ENCODE measurements around the gene NKD2.

The NKD2 gene

GRCh38 chr5:1001406-1002270 is 7.0 kb upstream of the NKD2 start:
- no peak for DNase-seq

DNA sequence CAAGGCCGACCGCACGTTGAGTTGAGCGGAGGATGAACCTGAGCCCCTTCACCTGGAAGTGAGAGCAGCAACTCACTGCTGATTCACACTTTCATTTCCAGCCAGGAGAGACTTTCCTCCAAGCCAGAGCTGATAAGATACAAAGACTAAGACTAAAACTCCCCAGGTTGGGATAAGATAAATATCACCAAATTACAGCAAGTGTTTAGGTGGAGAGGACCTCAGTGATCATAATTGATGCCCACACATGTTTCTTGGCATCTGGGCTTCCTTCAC is 6.4 kb upstream of the NKD2 start:
- no peak for DNase-seq

- DNase-seq: no peak
Measured at GRCh38 chr5:1002836-1003235, 5.8 kb upstream of the NKD2 start.

GRCh38 chr5:1003296-1003937 is 5.2 kb upstream of the NKD2 start:
- peak; percentile 34 for DNase-seq

- DNase-seq: peak; percentile 62
Measured at GRCh38 chr5:1004461-1005248, 3.9 kb upstream of the NKD2 start.

GRCh38 chr5:1005249-1005851 is 3.3 kb upstream of the NKD2 start:
- DNase-seq: no peak

DNA sequence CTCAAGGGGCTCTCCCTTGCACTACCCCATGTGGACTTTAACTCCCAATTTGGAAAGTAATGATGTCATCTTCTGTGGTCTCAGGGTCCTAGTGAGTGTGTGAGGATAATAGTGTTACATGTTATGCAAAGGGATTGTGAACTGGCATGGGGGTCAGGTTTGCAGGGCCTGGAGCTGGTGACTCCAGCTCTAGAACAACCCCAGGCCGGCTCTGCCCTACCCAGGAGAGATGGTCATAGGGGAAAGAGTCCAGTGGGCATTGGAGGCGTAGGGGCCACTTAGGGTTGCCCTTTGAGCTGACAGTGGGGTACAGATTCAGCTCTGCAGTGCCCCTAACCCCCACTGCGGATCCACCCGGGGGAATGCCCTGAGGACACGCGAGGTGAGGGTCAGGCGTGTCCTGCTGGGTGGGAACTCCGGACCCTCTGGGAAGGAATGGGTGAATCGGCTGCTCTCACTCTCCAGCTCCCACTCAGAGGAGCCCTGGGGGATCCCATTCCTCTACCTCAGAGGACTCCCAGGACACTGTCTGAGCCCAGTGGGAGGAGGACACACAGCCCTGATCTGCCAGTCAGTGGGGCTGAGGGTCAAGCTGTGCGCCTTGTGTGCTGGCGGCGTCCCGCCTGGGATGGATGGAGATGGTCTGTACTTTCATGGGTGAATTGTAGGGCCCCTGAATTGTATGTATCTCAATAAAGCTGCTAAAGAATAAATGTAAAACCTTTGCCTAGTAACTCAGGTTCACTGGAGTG is 2.5 kb upstream of the NKD2 start:
- DNase-seq: no peak

DNA sequence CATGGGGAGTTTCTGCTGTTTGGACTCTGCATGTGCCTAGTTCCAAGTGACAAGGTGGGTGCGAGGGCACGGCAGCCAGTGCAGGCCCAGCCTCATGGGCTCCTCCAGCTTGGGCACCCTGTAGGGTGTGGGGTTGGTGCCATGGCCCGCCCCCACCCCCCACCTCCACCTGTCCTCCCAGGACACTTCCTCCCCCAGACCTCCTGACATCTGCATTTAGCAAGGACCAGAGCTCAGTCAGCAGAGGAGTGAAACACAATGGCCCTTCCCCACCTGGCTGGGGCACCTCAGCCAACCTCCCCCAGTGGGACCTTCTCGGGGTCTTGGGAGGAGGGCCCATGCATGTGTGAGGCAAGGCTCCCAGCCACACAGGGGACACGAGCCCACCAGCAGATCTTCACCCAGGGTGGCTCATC is 1.9 kb upstream of the NKD2 start:
- DNase-seq: no peak

GRCh38 chr5:1007221-1007680 is 1.4 kb upstream of the NKD2 start:
- DNase-seq: no peak

DNA sequence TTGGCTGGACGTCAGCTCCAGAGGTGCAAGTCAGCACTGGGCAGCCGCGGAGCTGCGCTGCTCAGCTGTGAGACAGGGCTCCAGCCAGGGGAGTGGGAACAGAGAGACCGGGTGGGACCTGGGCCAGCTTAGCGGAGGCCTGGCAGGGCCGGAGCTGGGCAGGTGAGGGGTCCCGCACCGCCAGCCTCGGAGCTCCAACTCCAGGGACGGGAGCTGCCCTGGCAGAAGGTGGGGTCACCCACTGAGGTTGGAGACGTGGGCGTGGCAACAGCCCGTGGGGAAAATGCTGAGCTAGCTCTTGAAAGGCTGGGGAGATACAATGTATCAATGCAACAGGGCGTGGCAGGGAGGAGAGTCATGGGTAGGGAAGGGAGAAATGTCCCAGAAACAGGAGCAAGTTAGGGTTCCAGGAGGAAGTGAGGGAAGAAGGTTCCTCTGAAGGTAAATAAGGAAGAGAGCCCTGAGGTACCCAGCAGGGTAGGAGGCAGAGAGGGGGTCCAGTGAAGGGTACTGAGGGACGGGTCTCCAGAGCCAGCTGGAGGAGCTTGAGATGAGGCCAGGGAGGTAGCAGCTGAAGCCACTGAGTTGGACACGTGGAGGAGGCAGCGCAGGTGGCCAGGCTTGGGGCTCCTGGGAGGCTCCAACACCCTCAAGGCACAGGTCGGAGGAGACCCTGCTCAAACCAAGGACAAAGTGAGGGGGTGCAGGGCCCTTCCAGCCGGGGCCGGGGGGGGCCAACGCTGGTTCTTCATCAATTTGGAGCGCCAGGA is 736 bp upstream of the NKD2 start:
- no peak for DNase-seq

DNA sequence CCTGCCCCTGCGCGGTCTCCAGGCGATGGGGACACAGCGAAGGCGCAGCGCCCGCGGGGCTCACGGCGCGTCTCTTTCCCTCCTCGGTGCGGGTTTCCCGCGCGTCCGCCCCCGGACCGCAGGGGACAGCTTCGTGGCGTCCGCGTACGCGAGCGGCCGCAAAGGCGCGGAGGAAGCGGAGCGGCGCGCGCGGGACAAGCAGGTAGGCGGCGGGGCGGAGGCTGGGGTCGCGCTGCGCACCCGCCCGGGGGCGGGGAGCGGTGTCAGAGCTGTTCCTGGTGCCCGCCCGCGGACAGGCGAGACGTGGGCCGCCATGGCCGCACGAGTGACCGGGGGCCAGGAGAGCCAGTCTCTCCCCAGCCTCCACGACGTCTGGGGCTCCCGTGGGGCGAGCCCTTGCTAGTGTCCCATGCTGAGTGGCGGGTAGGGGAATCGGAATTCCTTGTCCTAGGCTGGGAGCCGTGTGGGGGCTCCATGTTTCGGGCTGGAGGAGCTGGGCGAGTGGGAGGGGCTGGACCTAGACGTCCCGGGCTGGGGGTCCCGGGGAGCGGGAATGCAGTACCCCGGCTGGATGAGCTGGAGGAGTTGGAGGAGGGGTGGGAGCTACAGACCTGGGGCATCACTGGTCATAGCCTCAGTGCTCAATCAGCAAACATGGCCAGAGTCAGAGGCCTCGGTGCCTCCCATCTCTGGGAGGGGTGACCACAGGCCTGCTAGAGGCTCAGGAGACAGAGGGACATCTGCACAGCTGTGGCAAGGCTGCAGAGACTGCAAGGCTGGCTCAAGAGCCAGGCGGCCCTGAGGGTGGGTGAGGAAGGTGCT is 968 bp downstream of the NKD2 start:
- DNase-seq: no peak

- DNase-seq: no peak
Measured at GRCh38 chr5:1010181-1010510, 1.5 kb downstream of the NKD2 start.

DNA sequence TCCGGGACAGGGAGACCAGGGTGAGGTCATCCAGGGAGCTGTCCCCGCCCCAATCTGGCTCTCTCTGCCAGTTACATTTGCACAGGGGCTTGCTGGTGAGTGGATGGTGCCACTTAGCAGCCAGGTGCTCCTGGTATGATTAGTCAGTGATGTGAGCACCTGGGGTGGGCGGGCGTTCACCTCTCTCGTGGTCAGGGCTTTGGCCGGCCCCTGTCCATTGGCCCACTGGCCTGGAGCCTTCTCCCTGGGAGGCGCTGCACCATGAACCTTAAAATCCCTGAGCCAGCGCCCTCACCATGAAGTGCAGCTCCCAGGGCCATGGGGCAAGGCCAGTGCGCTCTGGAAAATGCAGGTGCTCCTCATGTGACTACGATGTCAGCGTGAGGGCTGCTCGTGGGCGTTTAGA is 2.0 kb downstream of the NKD2 start:
- no peak for DNase-seq

DNA sequence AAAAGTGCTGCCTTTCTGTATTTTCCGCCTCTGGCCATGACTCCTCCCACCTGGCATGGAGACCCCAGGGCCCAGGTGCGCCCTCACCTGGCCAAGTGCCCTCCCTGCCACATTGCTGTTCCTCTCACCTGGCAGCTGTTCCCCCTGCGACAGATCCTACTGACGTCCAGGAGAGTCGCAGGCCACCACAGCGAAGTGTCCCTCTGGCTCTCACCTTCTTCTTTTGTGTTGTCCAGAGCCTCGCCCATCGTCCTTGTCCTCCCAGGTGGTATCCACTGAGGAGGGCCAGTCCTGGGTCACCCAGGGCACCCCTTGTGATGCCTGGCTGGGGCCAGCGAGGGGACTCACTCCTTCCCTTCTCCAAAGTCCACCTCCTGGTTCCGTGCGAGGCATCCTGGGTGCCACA is 2.6 kb downstream of the NKD2 start:
- peak; percentile 55 for DNase-seq

DNA sequence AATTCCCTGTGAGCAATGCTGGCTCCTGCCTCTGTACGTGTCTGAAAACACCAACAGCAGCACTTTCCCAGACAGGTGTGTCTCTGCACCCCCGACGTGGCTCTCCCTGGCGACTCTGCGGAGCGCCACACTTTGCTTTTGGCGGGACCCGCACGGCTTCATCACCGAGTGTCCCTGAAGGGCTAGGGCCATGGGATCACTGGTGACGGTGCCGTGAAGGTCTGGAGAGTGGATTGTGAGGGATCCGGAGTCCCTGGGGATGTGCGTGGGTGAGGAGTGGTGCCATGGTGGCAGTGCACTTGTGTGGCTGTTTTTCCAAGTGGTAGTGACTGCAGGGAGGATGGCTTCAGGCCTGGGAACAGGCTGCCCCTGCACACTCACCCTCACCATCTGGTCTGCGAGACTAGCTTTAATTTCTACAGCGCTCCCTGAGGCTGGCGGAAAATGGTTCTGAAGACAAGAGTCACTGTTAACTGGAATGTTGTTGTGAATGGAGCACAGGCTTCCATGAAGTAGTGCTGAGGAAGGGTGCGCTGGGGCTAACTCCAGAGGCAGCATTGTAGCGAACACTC is 3.2 kb downstream of the NKD2 start:
- no peak for DNase-seq

- DNase-seq: no peak
Measured at GRCh38 chr5:1012313-1012841, 3.8 kb downstream of the NKD2 start.

DNA sequence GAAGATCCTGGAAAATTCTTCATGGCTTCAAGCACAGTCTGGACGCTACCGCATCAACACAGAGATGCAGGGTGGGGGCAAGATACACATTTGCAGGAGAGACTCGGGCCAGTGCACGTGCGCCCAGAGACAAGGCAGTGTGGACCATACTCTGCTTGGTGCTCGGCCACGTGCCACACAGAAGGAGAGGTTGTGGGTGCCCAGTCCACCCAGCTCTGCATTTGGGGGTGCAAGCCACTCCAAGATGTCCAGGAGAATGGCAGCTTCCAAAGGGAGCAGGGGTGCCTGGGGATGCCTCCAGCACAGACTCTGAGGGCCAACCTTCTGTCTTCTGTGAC is 4.3 kb downstream of the NKD2 start:
- DNase-seq: no peak

DNA sequence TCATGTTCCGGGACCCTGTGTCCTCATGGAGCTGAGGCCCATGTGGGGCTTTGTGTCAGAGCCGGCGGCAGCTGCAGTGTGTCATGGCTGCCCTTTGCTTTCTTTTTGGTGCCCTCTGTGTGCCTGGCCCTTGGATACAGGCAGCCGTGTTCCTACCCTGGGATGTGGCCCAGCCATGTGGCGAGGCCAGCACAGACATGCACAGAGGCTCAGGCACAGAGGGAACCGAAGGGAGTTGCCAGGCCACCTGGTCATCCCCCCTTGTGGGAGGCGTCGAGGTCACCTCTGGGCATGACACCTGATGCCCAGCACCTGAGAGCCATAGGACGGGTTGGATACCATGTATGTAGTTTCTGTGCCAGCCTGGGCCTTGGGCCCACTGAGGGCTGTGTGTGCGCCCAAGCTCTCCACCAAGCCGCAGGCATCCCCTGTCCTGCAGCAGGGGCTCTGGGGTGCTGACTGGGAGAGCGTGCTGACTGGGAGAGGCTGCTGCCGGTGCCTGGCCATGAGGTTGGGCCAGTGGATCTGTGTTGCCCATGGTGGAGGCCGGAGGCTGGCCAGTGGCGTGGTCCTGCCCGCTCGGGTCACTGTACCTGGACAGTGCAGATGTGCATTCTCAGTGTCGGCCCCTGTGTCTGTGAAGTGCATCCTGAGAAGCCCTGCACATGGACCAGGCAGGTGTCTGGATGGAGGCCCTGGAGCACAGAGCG is 4.8 kb downstream of the NKD2 start:
- no peak for DNase-seq

DNA sequence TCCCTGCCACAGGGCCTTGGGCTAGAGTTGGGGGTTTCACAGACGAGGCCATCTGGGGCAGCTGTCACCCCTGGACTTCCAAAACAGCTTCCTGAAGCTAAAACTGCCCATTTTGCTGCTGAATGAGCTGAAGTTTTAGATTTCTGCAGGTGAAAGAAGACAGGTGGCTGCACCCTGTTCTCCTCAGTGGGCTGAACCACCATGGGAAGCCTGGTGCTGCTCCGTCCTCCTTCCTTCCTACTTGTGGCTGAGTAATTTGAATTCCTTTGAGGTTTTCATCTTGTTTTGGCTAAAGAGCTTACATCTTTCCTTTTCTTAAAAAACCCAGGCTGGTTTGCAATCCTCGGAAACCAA is 5.3 kb downstream of the NKD2 start:
- no peak for DNase-seq

- DNase-seq: no peak
Measured at GRCh38 chr5:1014346-1014745, 5.7 kb downstream of the NKD2 start.

All from CD4-positive, alpha-beta T cell treated with Interleukin-6 for 4 hours (primary cell).